GM12873 (cell line): ENCODE results near the gene TNNT2.

Experiments
- CTCF ChIP-seq: IDR thresholded peaks from 2 replicates; pipeline ENCODE4 v1.5.1; 2012; ENCODE audit warnings: low read depth, mild to moderate bottlenecking, moderate library complexity, low read length, control low read depth; ENCODE audit not compliant: insufficient read depth; ENCODE audit errors: missing control alignments

Gene TNNT2

DNA sequence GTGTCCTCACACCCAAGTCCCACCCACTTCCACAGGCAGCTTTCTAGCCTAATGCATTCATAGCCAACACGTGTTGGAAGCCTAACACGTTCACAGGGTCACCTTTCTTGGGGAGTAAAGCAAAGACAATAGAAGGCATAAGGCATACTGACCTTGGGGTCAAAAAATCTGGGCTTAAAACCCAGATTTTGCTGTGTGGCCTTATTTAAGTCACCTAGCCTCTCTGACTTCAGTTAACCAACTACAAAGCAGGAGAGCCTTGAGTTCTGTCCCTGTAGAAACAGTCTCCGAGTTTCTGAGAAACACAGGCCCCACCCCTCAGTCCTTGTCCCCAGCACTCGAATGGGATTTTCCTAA lies 1.4 kb downstream of the TNNT2 start:
- TF ChIP-seq CTCF = no peak

- no peak for TF ChIP-seq CTCF
Observed at GRCh38 chr1:201375169-201375568, 2.3 kb downstream of the TNNT2 start.

DNA sequence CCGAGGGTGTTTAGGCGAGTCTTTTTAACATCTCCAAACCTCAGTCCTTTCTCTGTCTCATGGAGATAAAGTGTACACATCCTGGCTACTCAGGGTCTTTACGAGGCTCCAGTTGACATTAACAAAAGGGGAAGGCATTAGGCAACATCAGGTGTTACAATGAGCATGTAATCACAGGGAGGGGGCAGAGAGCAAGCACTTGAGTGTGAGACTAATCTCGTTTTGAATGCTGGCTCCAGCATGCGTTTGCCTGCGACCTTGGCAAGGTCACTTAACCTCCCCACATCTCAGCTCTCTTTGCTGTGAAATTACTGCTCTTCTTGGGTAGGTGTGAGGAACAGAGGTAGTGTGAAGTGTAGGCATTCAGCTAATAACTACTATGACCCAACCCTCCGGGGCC lies 3.1 kb downstream of the TNNT2 start:
- no peak for TF ChIP-seq CTCF

DNA sequence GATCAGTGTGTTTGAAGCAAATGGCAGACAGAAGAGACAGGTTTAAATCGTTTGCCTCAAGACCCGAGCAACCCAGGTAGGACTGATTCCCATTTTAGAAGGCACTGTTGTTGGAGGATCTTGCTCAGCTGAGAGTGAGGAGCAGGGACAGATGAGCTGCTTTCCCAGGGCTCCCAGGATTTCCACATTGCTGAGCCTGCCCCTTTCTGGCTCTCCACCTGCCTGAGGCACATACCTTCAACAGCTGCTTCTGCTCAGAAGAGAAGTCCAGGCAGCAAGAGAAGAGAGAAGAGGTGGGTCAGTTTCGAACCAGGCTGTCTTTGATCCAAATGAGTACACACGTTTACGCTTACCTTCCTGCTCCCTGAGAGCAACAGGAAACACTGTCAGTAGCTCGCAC lies 5.7 kb downstream of the TNNT2 start:
- no peak for TF ChIP-seq CTCF

DNA sequence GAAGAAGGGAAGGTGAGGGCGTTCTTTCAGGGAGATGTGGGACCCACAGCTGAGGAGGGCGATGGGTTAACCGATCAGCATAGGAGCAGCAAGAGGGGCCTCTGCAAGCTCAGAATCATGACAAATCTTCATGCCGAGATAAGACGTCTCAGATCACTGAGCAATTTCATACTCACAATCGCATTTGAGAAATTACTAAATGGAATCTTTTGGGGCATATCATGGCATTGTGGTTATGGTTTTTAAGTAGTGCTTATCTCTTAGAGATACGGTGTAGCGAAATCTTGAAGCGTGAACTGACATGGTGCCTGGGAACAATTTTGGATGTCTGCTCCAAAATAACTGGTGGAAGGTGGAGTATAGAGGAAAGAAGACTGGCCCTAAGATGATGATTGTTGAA lies 6.2 kb downstream of the TNNT2 start:
- no peak for TF ChIP-seq CTCF

- TF ChIP-seq CTCF = no peak
Observed at GRCh38 chr1:201370500-201370899, 7.0 kb downstream of the TNNT2 start.

GRCh38 chr1:201369209-201369608 lies 8.3 kb downstream of the TNNT2 start:
- no peak for TF ChIP-seq CTCF

- no peak for TF ChIP-seq CTCF
Observed at GRCh38 chr1:201366696-201367095, 10.8 kb downstream of the TNNT2 start.
